GM23248 (cell line): Measurements from ENCODE around the gene PKIB.

Experiments
- EZH2 ChIP-seq: fragments of 200-600 bp; sonication (generic); IDR thresholded peaks from 2 replicates; pipeline ENCODE4 v1.6.1; 2018; ENCODE audit warnings: antibody characterized with exemption, mild to moderate bottlenecking; ENCODE audit not compliant: insufficient read depth, poor library complexity, severe bottlenecking
- EZH2phosphoT487 ChIP-seq: fragments of 200-600 bp; sonication (generic); IDR thresholded peaks from 2 replicates; pipeline ENCODE4 v1.6.1; 2018; ENCODE audit warnings: antibody characterized with exemption, moderate library complexity, mild to moderate bottlenecking, low read depth; ENCODE audit not compliant: insufficient read depth

- TF ChIP-seq EZH2phosphoT487, result no peak
- no peak for TF ChIP-seq EZH2
These were observed 120.1 kb downstream of the PKIB start for GRCh38 chr6:122730334-122730733.
